ENCODE data around the gene MATK.

The MATK gene, protein sequence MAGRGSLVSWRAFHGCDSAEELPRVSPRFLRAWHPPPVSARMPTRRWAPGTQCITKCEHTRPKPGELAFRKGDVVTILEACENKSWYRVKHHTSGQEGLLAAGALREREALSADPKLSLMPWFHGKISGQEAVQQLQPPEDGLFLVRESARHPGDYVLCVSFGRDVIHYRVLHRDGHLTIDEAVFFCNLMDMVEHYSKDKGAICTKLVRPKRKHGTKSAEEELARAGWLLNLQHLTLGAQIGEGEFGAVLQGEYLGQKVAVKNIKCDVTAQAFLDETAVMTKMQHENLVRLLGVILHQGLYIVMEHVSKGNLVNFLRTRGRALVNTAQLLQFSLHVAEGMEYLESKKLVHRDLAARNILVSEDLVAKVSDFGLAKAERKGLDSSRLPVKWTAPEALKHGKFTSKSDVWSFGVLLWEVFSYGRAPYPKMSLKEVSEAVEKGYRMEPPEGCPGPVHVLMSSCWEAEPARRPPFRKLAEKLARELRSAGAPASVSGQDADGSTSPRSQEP

DNA sequence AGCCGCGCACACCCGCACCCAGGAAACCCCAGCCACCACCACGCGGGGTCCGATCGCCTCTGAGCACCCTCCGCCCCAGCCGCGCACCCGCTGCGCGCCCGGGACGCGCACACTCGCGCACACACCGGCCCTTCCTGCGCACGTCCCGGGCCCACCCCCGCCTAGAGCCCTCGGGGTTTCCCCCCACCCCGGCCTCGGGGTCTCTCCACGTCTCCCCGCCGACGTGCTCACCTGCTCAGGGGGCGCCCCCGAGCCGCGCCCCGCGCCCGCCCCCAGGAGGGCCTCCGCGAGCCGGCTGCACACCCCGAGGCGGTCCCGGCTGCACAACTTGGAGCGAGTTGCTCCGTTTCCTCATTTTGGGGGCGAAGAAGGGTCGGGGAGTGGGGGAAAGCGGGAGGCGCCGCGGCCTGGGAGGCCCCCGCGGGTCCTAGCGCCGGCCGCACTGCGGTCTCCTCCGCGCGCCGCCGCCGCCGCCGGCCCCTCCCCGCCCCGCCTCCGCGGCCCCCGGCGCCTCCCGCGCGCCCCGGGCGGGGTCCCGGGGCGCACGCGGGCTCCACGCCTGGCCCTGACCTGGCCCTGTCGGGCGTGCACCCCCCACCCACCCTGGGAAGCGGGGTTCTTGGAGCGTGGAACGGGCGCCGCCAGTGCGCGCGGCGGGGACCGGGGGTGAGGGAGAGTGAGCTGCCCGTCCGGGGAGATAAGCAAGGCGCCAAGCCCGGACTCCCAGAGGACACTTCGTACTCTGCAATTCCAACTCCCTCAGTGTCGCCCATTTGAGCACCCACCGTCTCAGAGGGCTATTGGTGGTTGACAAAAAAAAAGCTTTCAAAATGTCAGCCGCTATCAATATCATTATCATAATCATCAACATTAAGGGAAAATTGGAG is at the start of gene MATK:
Gene MATK, minus strand, starts transcription at position 444 of the 887 bp plus-strand sequence. CDS start 1,246 bp downstream, outside the sequence.
- no peak for FAIRE-seq

DNA sequence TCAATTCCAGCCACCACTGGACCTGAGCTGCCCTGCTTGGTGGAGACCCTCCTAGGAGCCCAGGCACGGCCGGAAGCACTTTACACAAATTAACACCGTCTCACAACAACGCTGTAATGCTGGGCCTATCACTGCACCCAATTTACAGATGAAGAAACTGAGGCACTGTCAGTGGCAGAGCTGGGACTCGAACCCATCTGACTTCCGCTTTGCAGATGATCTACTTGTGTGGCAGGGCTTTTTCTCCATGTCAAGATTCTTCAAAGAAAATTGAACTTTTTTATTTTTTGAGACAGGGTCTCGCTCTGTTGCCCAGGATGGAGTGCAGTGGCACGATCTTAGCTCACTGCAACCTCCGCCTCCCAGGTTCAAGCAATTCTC is 48.9 kb upstream of the MATK start:
- FAIRE-seq = no peak

DNA sequence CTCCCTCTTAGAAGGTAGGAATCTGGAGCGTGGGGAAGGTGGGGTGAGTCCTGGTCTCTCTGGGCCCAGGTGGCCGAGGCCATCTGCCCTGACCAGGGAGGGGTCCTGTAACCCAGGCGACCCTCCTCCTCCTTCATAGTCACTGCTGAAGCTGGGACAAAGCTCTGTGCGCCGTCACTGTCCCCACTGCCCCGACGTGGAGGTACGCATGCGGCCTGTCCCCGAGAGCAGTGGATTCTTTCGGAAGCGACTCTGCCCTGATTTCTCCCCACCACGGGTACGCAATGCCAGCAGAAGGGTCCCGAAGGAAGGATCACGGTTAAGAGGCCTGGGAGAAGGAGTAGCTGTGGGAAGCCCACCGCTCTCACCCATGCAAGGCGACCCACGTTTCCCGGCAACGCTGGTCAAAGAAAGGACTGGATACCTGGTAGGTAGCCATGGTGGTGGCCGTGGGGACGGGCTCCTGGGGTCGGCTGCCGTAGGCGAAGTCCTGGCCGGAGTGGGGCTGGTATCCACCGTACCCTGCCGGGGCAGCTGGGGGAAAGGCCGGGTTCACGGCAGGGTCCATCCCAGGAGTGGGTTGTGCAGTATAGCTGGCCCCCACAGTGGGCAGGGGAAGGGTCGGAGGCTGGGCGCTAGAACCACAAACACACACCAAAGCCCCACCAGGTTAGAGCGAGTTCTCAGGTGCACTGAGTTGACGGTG is 48.3 kb upstream of the MATK start:
- no peak for FAIRE-seq

DNA sequence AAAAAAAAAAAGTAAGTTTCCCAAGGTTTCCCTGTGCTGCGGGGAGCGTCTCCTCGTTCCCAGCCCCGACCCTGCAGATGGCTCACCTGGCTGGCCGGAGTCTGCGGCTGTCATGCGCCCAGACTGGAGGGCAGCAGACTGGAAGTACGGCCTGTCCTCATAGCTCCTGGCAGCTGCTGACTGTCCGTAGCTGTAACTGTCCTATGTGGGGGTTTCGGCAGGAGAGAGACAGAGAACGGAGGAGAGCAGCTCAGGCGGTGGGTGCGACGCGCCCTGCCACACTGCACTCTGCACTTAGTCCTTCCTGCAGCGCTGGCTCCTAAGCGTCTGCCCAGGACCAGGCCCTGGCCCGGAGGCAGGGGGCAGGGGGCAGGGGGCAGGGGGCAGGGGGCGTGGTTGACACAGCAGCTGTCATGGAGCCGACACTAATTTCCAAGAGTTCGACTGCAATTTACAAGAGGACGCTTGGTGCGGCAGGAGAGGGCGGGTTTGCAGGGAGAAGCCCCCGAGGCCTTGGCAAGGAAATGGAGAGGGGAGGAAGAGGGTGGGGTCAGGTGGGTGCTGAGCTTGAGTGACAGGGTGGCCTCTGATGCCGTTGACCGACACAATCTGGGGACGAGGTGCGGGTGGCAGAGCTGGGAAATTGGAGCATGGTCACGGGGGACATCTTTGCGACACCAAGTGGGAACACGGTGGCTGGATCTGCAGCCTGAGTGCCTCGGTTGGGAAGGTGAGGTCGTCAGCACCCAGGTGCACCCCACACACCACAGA is 47.6 kb upstream of the MATK start:
- no peak for FAIRE-seq

DNA sequence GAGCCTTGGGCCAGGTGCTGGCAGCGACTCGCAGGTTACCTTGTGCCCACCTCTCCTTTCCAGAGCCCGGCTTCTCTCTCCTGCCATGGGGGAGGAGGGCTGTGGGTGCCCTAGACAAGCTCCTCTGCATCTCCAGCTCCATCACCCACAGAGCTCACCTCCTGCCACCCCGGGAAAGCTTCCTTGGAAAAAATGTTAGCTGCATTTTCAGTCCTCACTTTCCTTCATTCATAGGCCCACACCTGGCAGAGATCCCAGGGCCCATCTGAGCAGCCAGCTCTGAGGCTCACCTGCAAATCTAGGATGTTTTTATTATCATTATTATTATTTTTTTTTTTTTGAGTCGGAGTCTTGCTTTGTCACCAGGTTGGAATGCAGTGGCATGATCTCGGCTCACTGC is 45.8 kb upstream of the MATK start:
- FAIRE-seq = no peak

DNA sequence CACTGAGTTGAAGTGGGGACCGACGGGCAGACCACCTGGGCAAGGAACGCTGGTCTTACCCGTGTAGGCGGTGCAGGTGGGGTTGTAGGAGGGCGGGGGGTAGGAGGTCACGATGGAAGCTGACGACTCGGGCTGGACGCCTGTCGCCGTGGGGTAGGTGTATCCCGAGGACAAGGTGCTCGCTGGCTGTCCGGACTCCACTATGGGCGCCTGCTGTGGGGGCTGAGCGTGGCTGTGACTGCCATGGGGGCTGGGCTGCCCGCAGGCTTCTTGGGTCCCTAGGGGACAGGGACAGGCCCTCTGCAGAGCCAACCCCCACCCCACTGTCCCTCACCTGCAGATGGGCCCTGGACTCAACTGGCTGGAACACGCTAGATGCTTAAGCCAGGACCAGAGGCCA is 45.4 kb upstream of the MATK start:
- no peak for FAIRE-seq

DNA sequence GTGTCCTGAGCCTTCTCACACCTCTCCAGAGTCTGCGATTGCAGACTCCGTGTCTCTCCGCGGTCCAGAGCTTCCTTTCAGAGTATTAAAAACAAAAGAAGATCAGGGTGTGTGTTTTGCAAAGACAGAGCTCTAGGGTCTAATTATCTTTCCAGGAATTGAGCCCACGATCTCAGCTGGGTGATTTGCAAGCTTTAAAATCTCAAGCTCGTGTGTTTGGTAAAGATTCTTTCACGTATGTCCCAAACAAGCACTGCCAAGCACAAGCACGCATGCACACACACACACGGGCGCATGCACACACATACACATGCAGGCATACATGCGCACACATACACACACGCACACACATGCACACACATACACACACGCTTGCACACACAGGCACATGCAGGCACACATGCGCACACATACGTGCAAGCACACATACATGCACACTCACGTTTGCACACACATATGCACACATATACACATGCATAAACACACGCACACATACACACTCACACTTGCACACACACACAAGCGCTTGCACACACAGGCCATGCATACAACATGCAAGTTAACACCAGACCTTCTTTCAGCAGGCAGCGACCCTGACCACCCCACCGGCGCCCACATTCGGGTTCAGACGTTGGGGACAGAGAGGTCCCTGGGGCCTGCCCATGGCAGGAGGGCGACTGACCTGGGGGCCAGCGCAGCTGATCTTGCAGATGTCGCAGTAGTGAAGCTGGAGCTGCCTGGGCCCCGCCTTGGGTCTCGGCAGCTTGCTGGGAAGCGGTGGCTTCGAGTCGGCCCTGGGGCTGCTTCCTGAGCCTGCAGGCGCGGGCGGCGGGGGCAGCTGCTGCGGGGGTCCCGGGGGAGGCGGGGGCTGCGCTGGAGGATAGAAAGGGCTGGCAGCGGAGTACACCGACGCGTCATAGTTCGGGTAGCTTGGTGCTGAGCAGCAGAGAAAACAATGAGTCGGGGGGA is 44.7 kb upstream of the MATK start:
- no peak for FAIRE-seq

DNA sequence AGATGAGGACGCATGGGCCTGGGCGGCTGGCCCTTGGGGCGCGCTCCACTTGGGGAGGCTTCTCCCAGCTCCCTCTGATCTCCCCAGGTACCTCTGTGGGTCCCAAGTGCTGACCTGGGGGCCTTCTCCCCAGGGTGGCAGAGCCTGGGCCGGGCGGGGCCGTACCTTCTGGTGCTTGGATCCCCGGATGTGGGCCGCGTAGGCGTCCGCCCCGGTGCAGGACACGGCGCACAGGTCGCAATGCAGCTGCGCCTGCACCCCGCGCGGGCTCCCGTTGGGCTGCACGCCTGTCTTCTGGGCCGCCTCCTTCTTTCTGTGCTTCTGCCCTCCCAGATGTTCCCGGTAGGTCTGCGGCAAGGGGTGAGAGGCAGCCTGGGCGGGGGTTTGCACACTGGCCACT is 41.1 kb upstream of the MATK start:
- FAIRE-seq = no peak

DNA sequence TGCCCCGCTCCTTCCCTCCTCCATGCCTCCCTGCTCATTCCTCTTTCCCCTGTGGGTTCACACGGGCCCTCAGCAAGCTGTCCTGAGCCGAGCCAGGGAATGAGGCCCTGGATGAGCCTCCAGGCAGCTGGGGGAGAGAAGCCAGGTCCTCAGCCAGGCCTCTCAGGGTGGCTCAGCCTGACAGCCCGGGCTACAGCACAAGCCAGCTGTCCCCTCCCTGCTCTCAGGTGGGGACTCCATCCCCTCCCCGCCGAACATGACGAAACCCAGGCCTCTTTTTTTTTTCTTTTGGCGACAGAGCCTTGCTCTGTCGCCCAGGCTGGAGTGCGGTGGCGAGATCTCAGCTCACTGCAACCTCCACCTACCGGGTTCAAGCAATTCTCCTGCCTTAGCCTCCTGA is 40.0 kb upstream of the MATK start:
- no peak for FAIRE-seq

DNA sequence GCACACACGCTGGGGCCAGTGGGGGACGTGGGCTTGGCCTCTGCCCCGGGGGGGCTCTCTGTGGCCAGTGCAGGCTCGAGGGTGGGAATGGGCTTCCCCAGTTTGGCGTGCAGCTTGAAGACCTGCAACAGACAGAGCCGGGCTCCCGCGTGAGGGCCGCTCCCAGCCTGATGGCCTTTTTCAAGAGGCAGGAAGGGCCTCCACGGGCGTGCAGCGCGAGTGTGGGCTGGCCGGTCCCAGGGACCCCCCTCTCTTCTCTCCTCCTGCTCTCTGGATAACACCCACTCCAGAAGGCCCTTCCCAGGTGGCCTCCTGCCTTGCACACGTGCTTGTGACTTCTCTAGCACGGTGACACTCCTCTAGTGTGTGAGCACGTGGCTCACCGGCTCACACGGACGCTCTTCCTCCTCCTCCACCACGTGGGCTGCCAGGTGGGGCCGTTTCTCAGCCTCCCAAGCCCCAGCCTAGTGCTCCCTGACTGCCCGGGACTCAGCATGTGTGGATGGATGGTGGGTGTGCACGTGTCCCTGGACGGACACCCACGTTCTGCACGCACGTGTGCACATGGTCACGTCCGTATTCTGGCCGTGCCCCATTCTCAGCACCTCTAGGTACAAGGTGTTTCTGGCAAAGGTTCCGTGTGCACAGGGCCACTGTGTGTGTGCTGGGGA is 39.2 kb upstream of the MATK start:
- no peak for FAIRE-seq

DNA sequence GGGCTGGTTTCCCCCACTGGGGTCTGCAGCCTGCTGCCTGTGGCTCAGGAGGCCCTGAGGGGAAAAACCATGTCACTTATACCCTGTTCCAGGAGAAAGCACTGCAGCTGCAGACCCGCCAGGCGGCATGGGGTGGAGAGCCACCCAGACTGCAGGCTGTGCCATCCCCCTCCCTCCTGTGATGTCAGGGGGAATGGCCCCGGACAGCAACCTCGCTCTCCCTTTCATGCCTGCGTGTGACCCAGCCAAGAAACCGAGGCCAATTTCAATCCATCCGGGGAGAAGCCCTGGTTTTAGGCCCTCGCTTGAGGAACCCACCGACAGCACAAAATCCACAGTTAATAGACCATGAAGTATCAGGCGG is 37.2 kb upstream of the MATK start:
- FAIRE-seq = no peak

DNA sequence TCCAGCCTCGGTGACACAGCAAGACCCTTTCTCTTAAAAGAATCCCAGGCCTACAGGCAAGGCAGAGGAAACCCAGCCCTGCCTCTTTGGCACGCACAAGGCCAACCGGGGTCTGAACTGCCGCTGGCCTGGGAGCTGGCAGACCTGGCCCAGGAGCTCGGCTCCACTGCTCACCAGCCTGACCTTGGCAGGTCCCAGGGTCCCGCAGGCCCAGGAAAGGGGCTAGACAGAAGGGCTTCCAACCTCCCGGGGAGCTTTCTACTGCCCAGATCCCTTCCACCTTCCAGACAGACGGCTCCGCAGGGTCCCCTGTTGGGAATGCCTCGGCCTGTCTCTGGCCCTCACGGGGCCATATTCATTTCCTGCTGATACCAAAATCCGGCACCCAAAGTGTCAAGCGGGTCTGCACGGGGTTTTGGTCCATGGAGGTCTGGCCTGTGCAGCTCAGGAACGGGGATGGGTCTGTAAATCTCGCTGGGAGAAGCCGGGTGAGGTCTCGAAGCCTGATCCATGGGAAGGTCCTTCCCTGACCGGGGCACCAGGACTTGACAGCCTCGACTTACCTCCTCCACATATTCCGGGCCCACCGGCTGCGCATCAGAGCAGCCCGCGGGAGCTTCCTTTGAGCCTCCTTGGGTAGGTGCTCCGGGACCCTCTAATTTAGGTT is 36.6 kb upstream of the MATK start:
- FAIRE-seq = no peak

DNA sequence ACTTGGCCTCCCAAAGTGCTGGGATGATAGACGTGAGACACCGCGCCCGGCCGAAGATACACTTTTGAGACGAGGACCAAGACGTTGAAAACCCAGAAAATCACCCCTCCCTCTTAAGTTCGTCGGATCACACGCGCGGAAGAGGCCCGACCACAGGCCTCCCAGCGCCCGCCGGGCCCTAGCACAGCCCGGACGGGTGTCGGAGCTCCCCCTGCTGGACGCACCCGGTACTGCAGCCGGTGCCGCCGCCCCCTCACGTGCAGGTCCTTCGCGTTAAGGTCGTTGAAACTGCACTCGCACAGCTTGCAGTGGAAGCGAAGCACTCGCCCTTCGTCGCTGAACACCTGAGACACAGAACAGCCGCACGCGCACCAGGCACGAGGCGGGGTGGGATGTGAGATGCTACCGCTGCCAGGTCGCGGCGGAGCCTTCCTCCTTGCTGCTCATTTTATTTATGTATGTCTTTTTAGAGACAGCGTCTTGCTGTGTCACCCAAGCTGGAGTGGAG is 35.7 kb upstream of the MATK start:
- FAIRE-seq = no peak

DNA sequence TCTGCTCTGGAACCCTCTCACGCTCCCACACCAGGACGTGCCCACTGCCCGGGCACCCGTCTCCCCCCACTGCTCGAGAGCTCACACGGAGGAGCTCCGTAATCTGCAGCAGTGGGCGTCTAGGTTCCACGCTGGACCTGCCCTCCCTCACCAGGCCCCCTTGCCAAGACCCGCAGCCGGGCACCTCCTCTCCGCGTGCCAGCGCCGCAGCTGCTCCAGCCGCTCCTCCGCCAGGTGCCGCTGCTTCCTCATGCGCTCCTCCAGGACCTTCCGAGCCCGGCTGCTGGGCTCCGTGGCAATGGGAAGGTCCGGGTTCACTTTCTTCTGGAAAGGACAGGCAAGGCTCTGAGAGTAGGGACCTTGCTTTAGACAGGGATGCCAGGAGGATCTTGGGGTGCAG is 35.0 kb upstream of the MATK start:
- FAIRE-seq = no peak

DNA sequence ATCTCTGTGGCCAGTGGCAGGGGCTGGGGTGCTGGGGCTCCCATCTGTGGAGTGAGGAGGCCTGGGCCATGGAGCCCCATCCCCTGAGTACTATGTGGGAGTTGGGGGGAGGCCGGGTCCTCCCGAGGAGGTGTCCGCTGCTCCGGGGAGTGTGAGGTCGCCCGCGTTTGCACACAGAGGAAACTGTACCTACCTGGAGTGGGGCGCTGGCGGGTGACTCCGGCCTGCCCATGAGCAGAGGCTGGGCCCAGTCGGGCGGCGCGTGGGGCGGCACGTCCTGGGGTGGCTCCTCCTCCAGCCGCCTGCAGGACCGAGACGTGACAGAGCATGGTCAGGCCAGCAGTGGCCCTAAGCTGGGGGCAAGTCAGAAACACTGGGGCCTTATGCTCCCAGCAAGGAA is 33.8 kb upstream of the MATK start:
- FAIRE-seq = no peak

DNA sequence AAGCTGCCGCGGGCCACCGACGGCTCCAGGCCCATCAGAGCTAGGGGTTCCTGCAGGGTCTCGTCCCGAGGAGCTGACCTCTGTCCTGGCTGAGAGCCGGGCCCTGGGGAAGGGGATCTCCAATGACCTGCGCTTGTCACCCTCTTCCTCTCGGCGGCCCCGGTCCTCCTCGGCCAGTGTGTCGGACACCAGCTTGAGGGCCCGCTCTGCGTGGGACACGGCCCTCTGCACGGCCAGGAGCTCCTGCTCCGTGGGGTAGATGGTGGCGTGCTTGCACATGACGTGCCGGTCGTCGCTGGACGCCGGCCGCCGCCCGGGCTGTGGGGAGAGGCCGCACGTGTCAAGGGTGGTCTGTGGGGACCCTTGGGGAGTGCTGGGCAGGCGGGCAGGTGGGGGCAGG is 32.7 kb upstream of the MATK start:
- no peak for FAIRE-seq

DNA sequence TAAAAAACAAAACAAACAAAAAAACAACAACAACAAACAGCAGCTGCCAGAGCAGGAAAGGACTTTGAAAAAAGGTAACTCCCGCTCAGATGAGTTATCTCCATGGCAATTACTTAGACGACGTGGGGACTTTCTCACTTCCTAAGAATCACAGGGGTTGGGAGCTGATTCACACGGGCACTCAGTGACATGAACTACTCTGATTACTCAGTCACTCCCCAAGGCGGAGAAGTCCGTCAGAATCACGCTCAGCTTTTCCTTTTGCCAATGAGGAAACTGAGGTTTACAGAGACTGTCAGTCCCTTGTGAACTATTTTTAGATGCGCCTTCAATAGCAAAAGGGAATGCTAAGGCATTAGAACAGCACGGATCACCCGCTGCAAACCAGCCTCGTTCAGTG is 32.3 kb upstream of the MATK start:
- no peak for FAIRE-seq

DNA sequence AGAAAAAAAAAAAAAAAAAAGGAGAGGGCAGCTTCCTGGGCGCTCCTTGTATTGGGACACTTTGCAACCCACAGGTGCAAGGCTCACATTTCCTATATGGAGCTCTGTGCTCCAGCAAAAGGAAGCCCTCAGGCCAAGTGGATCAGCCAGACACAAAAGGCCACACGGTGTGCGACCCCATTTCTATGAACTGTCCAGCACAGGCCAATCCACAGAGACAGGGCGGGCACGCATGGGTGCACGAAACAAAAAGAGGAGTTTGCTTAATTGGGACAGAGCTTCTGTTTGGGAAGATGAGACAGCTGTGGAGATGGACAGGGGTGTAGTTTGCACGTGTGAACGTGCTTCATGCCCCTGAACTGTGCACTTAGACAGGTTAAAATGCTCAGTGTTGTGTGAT is 31.6 kb upstream of the MATK start:
- FAIRE-seq = no peak

DNA sequence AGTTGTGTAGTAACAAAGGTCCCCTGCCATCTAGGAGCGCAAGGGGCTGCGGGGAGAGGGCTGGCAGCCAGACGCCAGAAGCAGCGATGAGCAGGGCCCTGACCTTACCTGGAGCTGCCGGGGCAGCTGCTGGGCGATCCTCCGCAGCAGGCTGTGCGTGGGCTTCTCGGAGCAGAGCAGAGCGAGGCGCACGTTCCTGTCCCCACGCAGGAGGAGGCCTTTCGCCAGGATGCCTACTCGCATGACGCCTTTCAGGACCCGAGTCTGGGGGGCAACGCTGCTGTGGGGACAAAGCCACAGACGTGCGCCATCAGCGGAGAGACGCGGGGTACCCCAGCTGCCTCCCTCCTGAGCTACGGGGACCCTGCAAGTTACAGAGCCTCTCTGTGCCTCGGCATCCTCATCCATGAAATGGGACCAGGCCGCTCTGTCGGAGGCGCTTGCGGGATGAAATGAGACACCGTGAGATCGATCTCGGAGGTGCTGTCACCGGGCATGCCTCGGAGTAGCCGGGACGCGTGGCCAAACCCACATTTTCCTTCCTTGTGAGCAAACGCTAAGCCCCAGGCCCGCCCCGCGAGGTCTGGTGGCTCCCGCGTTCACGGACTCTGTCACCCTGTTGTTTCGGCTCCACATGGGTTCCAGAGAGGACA is 30.5 kb upstream of the MATK start:
- no peak for FAIRE-seq

All from A204.1 (cell line).